ENCODE results near the gene PLXNA4.

Gene PLXNA4

DNA sequence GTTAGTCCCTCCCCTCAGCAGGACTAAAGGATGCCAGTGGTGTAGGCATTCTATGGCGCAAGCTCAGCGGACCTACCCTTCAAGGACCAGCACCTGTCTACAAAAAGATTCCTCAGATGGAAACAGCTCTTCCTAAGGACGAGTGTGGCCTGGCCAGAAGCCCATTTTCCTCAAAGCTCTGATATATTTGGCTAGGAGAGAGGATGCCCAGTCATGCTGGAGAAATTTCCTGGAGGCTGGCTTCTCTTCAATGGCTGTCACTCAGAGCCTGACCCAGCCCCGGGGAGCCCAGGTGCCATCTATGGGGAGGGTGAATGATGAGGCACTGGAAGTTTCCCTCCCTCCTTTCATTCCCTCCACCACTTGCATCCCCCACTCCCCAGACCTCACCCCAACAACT, 111.5 kb downstream of the PLXNA4 start:
- H3K4me1 ChIP-seq (ENCODE audit: insufficient read depth, low read length, severe bottlenecking): no peaks in the 10 kb centered on the region
- H3K4me2 ChIP-seq (ENCODE audit: low read length): no peak overlapping the region
- no peaks in the 10 kb centered on the region for H3K9me3 ChIP-seq (ENCODE audit: low read length)
- H3K9ac ChIP-seq (ENCODE audit: low read length): no peak overlapping the region
- H3K27me3 ChIP-seq (ENCODE audit: insufficient read depth, low read length): no peaks in the 10 kb centered on the region
- no peaks in the 10 kb centered on the region for H3K9me2 ChIP-seq (ENCODE audit: low read depth, low read length)
- no peaks in the 10 kb centered on the region for H3K79me2 ChIP-seq (ENCODE audit: insufficient read depth, low read length)
- no peaks in the 10 kb centered on the region for H3K36me3 ChIP-seq (ENCODE audit: insufficient read depth, low read length)
- no peaks in the 10 kb centered on the region for H3F3A ChIP-seq (ENCODE audit: insufficient read depth, low read length)
- H4K20me1 ChIP-seq (ENCODE audit: insufficient read depth, low read length): no peaks in the 10 kb centered on the region
- H2AFZ ChIP-seq (ENCODE audit: low read length): no peak overlapping the region
- no peak overlapping the region for H3K27ac ChIP-seq (ENCODE audit: low read depth, low read length, poor library complexity, severe bottlenecking)
- H3K4me3 ChIP-seq (ENCODE audit: low read depth, low read length, poor library complexity, severe bottlenecking): no peak overlapping the region
- TF ChIP-seq EZH2 (IDR thresholded peaks at IDR 0.05; ENCODE audit: borderline replicate concordance, low read length): no peak
- TF ChIP-seq, protein P1, sequence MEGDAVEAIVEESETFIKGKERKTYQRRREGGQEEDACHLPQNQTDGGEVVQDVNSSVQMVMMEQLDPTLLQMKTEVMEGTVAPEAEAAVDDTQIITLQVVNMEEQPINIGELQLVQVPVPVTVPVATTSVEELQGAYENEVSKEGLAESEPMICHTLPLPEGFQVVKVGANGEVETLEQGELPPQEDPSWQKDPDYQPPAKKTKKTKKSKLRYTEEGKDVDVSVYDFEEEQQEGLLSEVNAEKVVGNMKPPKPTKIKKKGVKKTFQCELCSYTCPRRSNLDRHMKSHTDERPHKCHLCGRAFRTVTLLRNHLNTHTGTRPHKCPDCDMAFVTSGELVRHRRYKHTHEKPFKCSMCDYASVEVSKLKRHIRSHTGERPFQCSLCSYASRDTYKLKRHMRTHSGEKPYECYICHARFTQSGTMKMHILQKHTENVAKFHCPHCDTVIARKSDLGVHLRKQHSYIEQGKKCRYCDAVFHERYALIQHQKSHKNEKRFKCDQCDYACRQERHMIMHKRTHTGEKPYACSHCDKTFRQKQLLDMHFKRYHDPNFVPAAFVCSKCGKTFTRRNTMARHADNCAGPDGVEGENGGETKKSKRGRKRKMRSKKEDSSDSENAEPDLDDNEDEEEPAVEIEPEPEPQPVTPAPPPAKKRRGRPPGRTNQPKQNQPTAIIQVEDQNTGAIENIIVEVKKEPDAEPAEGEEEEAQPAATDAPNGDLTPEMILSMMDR (IDR thresholded peaks at IDR 0.05; ENCODE audit: low read length): no peak

DNA sequence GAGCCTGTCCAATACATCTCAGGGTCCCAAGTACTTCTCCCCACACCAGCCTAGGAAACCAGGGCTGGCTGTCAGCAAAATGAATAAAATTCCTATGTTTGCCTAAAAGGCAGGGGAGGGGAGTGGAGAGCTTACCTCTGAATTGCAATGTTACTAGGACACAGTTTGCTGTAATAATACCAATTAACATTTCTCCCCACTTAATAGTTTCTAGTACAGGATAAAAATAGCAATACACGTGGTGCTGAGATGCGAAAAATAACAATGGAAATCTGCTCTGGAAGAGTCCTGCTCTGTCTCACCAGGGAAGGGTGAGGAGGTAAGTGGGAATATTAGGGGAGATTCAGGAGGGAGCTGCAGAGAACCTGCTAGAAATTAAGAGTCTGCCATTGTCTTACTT, 112.3 kb downstream of the PLXNA4 start:
- TF ChIP-seq, protein P1 (IDR thresholded peaks at IDR 0.05; ENCODE audit: low read length): no peak
- TF ChIP-seq EZH2 (IDR thresholded peaks at IDR 0.05; ENCODE audit: borderline replicate concordance, low read length): no peak
- no peaks in the 10 kb centered on the region for H3K9me3 ChIP-seq (ENCODE audit: low read length)
- no peak overlapping the region for H3K9ac ChIP-seq (ENCODE audit: low read length)
- H3K27me3 ChIP-seq (ENCODE audit: insufficient read depth, low read length): no peaks in the 10 kb centered on the region
- no peak overlapping the region for H3K4me3 ChIP-seq (ENCODE audit: low read depth, low read length, poor library complexity, severe bottlenecking)
- no peaks in the 10 kb centered on the region for H3K9me2 ChIP-seq (ENCODE audit: low read depth, low read length)
- H4K20me1 ChIP-seq (ENCODE audit: insufficient read depth, low read length): no peaks in the 10 kb centered on the region
- H3K27ac ChIP-seq (ENCODE audit: low read depth, low read length, poor library complexity, severe bottlenecking): no peak overlapping the region
- no peak overlapping the region for H3K4me2 ChIP-seq (ENCODE audit: low read length)
- no peaks in the 10 kb centered on the region for H3K79me2 ChIP-seq (ENCODE audit: insufficient read depth, low read length)
- no peaks in the 10 kb centered on the region for H3K36me3 ChIP-seq (ENCODE audit: insufficient read depth, low read length)
- no peaks in the 10 kb centered on the region for H3F3A ChIP-seq (ENCODE audit: insufficient read depth, low read length)
- no peaks in the 10 kb centered on the region for H3K4me1 ChIP-seq (ENCODE audit: insufficient read depth, low read length, severe bottlenecking)
- H2AFZ ChIP-seq (ENCODE audit: low read length): no peak overlapping the region

DNA sequence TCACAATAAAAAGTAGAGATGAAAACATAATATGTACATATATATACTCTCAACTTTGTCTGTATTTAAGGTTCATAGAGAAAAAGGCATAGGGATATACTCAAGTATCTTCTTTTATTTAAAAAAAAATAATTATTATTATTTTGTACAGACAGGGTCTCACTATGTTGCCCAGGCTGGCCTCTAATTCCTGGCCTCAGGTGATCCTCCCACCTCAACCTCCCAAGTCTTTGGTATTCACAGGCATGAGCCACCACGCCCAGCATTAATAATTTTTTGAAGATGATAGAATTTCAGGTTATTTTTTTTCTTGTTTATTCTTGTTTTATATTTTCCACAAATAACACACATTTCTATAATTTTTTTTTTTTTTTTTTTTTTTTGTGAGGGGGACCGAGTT, 113.8 kb downstream of the PLXNA4 start:
- H3K36me3 ChIP-seq (ENCODE audit: insufficient read depth, low read length): no peaks in the 10 kb centered on the region
- H3K4me2 ChIP-seq (ENCODE audit: low read length): no peak overlapping the region
- H4K20me1 ChIP-seq (ENCODE audit: insufficient read depth, low read length): no peaks in the 10 kb centered on the region
- no peak overlapping the region for H3K4me3 ChIP-seq (ENCODE audit: low read depth, low read length, poor library complexity, severe bottlenecking)
- no peaks in the 10 kb centered on the region for H3K9me2 ChIP-seq (ENCODE audit: low read depth, low read length)
- H3K27me3 ChIP-seq (ENCODE audit: insufficient read depth, low read length): no peaks in the 10 kb centered on the region
- H3K9ac ChIP-seq (ENCODE audit: low read length): no peak overlapping the region
- no peak overlapping the region for H3K27ac ChIP-seq (ENCODE audit: low read depth, low read length, poor library complexity, severe bottlenecking)
- no peaks in the 10 kb centered on the region for H3K79me2 ChIP-seq (ENCODE audit: insufficient read depth, low read length)
- TF ChIP-seq, protein P1 (IDR thresholded peaks at IDR 0.05; ENCODE audit: low read length): no peak
- H3K9me3 ChIP-seq (ENCODE audit: low read length): no peaks in the 10 kb centered on the region
- no peaks in the 10 kb centered on the region for H3F3A ChIP-seq (ENCODE audit: insufficient read depth, low read length)
- H3K4me1 ChIP-seq (ENCODE audit: insufficient read depth, low read length, severe bottlenecking): no peaks in the 10 kb centered on the region
- no peak overlapping the region for H2AFZ ChIP-seq (ENCODE audit: low read length)
